Stimulated activated CD8-positive, alpha-beta memory T cell treated with anti-CD3 and anti-CD28 coated beads, Interleukin-7, amount 100 ng/mL, for 48 hours (primary cell): ENCODE data around the gene SEMA3F.
"Not testable (repeated sequence)": the region's sequence is repeated elsewhere in the genome, so short reads cannot be mapped to it uniquely, and the experiment has no call there.

Source experiments
- DNase-seq, 2 donors: peaks; one replicate each; pipeline ENCODE4 v3.0.0-alpha.2; 2020; ENCODE audit warnings: low read depth in 1 of 2; ENCODE audit errors: extremely low read depth in 1 of 2

SEMA3F gene

DNA sequence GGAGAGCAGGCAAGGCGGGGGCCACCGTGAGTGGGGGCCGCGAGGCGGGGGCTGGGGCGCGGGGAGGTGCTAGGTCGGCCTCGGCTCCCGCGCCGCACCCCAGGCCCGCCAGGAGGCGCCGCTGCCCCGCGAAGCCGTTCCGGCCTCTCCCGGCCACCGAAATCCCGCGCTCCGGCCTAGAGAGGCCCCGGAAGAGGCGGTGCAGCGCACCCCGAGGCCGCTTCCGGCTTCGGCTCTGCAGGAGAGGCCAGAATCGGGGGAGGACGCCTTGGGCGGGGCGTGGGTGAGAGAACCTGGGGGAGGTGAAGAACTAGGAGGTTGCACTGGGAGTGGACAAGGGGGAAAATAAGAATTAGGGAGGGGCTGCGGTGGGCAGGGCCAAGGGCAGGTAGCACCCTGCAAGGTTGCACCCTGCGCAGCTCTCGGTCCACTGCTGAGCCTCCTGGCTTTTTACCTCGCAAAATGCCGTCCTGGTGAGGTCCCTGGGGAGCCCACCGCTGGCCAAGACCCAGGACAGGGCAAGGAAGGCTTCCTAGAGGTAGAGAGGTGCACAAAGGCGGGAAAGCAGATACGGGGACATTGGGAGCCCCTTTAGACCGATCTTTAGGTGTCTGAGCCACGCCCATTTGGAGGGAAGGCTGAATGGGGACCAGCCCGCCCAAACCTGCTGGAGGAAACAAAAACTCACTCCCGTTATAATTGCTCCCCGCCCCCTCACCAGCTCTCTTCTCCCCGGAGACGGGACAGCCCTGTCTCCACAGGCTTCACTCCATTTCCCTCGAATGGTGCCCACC is 72.5 kb downstream of the SEMA3F start:
- DNase-seq: peak; percentile 81 to 84

DNA sequence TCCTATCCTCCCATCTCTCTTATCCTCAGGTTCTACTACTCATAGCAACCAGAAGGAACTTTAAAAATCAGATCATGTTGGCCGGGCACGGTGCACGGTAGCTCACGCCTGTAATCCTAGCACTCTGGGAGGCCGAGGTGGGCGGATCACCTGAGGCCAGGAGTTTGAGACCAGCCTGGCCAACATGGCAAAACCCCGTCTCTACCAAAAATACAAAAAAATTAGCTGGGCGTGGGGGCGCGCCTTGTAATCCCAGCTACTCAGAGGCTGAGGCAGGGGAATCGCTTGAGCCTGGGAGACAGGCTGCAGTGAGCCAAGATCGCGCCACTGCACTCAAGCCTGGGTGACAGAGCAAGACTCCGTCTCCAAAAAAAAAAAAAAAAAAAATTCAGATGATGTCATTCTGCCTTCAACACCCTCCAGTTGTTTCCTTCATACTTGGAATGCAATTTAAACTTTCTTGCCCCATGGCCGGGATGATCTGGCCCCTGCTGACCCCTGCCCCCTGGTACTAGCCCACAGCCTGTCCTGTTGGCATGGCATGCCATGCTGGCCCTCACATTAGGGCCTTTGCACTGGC is 73.2 kb downstream of the SEMA3F start:
- DNase-seq: not testable (repeated sequence)

DNA sequence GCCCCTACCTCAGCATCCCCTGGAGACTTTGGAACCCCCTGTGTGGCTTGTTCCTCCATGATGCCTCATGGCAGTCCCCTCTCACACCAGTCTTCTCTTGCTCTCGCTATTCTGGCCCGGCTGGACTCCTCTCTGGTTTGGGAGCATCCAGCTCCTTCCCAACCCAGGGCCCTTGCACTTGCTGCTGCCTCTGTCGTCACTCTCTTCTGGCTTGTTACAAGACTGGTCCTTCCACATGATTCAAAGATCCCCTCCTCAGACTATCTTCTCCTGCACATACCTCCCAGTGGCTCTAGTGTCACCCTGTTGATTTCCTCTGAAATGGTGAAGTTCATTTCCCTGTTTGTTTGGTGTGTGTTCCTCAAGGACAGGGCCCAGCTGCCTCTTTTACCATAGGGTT is 74.4 kb downstream of the SEMA3F start:
- no peak for DNase-seq

DNA sequence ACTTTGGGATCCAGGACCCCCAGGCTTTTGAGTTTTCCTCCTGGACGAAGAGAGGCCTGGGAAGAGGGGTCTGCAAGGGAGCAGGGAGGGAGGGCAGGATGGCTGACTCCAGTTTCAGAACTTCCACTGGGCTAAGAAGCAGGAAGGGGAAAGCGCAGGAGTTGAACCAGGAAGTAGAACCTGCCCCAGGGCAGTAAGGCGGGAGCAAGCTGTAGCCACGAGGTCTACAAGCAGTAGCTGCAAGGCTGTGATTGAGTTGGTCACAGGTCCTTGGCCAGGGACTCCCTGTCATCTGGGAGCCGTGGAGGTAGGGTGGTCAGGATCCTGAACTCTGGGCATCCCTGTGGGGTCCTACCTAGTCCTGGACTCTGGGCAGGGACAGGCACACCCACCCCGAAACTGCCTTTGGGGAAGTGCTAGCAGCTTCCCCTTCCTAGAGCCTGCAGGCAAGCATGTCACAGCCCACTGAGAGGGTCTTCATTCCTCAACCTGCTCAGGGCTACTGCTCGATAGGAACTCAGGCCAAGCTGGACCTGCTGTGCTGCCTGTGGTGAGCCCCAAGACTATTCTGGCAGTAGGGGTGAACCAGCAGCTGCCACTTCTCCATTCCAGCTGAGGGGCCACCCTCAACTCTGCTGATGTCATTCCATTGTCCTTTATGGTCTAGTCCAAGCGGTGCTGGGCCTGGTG is 75.1 kb downstream of the SEMA3F start:
- no peak for DNase-seq

DNA sequence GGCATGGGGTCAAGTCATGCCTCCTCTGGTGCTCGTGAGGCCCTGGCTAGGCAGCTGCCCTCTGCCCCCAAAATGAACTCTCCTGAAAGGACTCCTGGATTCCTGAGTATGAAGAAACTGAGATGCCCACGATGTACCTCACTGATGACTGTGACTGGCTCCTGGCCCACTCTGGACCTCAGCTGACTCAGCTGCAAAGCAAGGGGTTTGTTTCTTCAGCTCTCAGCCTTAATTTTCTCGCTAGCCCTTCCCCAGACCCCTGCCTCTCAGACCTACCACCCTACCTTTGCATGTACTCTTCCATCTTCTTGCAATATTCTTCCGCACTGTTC is 75.6 kb downstream of the SEMA3F start:
- no peak for DNase-seq

DNA sequence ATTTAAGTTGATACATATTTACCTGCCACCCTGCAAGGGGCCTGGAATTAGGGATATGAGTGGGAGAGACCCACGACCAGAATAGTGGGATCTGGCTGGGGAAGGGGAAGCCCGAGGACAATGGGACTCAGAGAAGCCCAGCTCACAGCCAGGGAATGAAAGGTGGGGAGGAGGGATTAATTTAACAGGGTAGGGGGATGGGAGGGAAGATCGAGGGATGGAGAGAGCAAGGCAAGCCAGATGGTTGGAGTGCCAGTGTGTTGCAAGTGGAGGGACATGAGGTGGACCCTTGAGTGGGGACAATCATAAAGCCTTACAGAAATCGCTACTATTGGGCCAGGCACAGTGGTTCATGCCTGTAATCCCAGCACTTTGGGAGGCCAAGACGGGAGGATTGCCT is 76.5 kb downstream of the SEMA3F start:
- no peak for DNase-seq

DNA sequence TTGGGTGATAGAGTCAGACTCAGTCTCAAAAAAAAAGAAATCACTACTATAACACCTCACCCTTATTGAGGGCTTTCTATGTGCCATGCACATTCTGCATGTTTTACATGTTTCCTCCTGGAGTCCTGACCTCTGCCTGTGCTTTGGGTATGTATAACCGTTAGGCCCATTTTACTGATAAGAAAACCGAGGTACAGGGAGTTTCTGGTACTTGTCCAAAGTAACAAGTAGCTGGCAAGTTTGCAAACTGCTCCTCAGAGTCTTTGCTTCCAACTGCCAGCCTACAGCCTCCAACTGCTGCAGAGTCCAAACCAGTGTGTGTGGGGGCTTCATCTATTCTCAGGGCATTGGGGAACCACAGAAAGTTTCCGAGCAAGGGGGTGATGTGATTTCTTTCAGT is 77.2 kb downstream of the SEMA3F start:
- DNase-seq: no peak

DNA sequence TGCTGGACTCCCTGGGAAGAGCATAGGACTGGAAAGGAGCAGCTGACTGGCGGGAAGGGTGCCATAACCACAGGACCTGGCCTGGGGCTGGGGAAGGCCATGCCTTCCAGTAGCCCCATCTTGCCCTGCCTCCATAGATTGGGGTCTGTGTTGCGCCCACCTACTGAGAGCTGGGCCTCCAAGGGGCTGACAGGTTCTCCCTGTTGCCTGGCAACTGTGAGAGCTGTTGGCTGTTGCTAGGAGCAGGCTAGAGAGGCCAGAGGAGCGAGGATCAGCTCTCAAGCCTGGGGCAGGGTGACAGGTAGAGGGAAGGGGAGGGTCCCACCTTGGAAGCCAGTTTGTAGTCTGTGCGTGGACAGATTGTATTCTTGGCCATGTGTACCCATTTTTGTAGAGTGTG is 78.1 kb downstream of the SEMA3F start:
- no peak for DNase-seq

DNA sequence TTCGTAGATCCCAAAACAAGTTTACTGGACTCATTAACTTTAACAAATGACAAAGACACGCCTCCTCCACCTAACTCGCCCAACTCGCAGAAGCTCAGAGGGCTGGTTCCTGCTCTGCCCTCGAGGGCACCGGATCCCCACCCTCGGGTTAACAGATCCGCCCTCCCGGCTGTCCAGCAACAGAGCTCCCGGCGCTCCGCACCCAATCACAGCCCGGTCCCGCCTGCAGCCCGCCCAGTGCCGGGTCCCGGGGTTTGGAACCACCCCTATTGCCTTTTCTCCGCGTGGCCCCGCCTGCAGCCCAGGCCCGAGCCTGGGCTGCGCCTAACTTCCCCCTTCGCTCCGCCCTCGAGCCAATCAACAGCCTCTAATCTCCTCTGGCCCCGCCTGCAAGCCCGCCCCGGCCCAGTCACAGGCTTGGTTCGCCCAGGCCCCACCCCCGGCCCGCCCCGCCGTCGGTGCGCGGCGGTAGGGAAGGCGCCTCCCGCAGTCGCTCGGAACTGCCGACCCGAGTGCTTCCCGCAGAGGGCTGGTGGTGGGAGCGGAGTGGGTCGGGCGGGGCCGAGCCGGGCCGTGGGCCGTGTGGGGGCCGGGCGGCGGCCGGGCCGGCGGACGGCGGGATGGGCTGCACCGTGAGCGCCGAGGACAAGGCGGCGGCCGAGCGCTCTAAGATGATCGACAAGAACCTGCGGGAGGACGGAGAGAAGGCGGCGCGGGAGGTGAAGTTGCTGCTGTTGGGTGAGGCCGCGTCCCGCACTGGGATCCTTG is 80.8 kb downstream of the SEMA3F start, which contains the start of gene GNAI2:
Gene GNAI2, plus strand, starts transcription at position 489 of the 768 bp plus-strand sequence. Its CDS starts 132 bp downstream, at position 621.
- DNase-seq: peak; percentile 99

DNA sequence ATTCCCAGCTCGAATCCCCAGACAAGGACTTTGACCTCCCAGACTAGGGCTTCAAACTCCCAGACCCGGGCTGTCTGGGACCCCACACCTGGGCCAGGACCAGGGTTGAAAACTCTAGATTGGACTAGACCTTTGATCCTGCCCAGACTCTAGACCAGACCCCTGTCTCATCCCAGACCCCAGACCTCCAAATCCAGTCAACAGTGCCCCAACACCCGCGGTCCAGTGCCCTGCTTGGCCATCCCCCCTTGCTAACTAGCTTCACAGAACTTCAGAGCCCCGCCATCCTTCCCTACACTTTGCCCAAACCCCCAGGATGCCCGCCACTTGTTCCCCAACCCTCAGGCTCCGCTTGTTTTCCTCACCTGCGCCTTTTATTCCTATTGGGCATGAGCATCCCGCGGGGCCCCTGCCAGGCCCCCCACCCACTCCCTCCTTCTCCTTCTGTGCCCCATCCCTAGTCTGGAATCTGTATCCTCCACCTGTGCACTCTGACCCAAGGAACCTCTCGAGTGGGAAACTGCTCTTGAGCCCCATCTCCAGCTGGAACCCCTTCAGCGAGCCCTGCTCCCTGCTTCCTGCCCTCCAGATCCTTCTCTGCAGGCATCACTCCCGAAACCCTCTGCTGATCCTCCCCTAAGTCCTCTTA is 81.5 kb downstream of the SEMA3F start:
- no peak for DNase-seq

DNA sequence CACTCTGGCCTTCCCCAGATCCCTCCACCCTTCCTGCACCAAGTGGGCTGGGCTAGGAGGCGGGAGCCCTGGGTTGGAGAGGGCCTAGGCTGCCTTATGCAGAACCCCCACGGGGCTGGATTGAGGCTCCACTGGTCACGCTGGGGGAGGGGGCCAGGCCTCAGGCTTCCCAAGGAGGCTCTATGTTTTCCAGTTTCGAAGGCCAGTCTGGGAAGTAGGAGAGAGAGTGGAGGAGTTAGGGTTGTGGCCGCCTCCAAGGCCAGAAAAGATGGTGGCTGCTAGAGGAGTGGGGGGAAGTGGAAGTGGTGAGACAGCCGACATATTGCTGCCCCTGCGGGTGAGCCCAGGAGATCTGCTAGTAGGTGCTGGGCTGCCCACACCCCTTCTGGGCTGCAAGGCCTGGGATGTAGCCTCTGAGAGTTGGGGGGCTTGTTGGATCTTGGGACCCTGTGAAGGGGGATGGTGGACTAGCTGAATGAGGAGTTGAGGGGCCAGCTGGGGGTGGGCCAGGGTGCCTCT is 82.1 kb downstream of the SEMA3F start:
- DNase-seq: no peak

DNA sequence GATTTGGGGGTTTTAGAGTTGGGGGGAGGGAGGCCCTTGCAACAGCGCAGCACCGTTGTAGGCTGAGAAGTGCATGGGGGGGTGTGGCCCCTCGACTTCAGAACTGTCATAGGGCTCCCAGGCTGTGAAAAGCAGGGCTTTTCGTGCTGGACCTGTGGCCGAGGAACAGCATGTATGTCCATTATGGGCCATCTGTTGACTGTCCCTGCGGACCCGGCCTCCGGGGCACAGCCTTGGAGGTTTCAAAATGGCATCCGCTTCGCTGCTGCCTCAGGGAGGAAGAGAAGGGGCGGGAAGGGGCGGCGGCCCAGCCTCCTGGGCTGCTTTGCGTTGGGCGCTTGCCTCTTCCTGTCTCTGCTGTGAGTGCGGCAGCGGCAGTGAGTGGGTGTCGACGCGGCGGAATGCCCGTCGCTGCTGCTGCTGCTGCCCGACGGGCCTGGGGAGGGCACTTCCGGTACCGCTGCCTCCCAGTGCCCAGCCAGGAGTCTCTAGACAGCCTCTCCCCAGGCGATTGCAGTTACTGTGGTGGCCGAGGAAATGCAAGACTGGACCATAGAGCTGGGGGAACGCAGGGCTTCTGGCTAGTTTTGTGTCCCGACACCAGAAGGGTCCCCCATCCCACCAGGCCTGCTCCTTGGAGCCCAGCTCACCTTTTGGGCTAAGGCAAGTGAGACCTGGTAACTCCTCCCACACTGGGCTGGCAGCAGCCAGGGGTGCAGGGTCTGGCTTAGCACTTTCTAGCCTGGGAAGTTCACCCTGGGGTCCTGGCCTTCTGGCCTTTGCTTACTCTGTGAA is 82.8 kb downstream of the SEMA3F start:
- peak; percentile 73 to 87 for DNase-seq

DNA sequence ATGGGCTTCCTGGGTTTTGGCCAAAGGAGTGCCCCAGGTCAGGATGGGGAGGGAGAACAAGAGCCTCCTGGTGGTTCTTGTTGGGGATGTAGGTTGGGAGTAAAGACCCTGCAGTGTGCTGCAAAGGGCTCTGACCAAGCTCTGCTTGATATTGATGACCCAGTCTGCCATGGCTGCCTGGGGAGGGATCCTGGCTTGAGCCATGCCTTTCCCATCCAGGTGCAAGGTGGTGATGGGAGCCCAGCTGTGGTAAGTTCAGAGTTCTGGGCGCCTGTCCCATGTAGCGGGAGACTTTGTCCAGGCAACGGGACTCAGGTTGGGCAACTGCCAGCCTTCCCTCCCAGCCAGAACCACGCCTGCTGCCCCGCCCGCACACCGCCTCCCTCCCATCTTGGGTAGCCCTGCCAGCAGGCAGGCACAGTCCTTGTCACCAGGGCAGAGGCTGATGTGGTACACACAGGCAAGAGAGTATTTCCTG is 83.5 kb downstream of the SEMA3F start:
- no peak for DNase-seq
